Measurements from ENCODE around the gene UBL4A. TPM values are rescaled to one million over a fixed set of nuclear protein-coding genes. Genes with fewer than 3 reads are reported as not detected.

Gene UBL4A
- total RNA-seq, 4 donors from 2014 or later: 32.9 to 63.4 (median 41.3) TPM

- intact Hi-C loops (cut with DNase I): no loop called here
- TF ChIP-seq CTCF (IDR thresholded peaks at IDR 0.05) (no peak), POLR2A (IDR thresholded peaks at IDR 0.05) (no peak)
- no peak overlapping the region for H3K4me3 ChIP-seq (replicated peaks in 1 of 3)
- H3K9me3 ChIP-seq: no peaks in the 10 kb centered on the region
- H3K27me3 ChIP-seq: no peaks in the 10 kb centered on the region
- H3K36me3 ChIP-seq: no peaks in the 10 kb centered on the region
- WGBS, 2 donors: no CpG with 5 or more reads among the region's 26 CpGs
- DNase-seq: no peak
- peaks cover 0 to 6% of the 10 kb centered on the region in 2 donors for H3K4me1 ChIP-seq
- no peak overlapping the region for H3K27ac ChIP-seq
Measured at GRCh38 chrX:154460326-154460725, 26.1 kb downstream of the UBL4A start.

GRCh38 chrX:154459832-154460231 lies 26.6 kb downstream of the UBL4A start:
- no peak overlapping the region for H3K4me3 ChIP-seq (replicated peaks in 1 of 3)
- intact Hi-C loops (cut with DNase I): no loop called here
- DNase-seq: no peak
- 60 to 68% methylated on average over 1 to 3 of the region's 14 CpGs for WGBS, 2 donors
- H3K36me3 ChIP-seq: no peaks in the 10 kb centered on the region
- TF ChIP-seq CTCF (IDR thresholded peaks at IDR 0.05) (no peak), POLR2A (IDR thresholded peaks at IDR 0.05) (no peak)
- H3K9me3 ChIP-seq: no peaks in the 10 kb centered on the region
- H3K27me3 ChIP-seq: no peaks in the 10 kb centered on the region
- H3K4me1 ChIP-seq: peaks cover 0 to 6% of the 10 kb centered on the region in 2 donors
- no peak overlapping the region for H3K27ac ChIP-seq

GRCh38 chrX:154458954-154459778 lies 27.2 kb downstream of the UBL4A start:
- H3K36me3 ChIP-seq: no peaks in the 10 kb centered on the region
- no peaks in the 10 kb centered on the region for H3K9me3 ChIP-seq
- H3K4me3 ChIP-seq (replicated peaks in 1 of 3): peak overlapping the region in 2 of 3 donors; percentile 20 to 41
- intact Hi-C loops (cut with DNase I): no loop called here
- peaks cover 0 to 6% of the 10 kb centered on the region in 2 donors for H3K4me1 ChIP-seq
- no peaks in the 10 kb centered on the region for H3K27me3 ChIP-seq
- 19 to 20% methylated on average over 1 to 6 of the region's 15 CpGs for WGBS, 2 donors
- TF ChIP-seq CTCF (IDR thresholded peaks at IDR 0.05) (no peak), POLR2A (IDR thresholded peaks at IDR 0.05) (peak in 1 of 2 donors; percentile 15)
- peak overlapping the region in 1 of 3 donors; percentile 36 for H3K27ac ChIP-seq
- peak; percentile 67 to 68 for DNase-seq

- H3K4me3 ChIP-seq (replicated peaks in 1 of 3): peak within 1 kb of the TSS in 2 of 3 donors; percentile 20 to 41
- no peaks in the 10 kb centered on the region for H3K9me3 ChIP-seq
- intact Hi-C loops (cut with DNase I): no loop called here
- no peaks in the 10 kb centered on the region for H3K27me3 ChIP-seq
- peak; percentile 34 to 48 for DNase-seq
- no peaks in the 10 kb centered on the region for H3K36me3 ChIP-seq
- H3K27ac ChIP-seq: peak within 1 kb of the TSS in 1 of 3 donors; percentile 36
- WGBS, 2 donors: 0% methylated on average over 1 of the region's 88 CpGs; no CpG with 5 or more reads in 1 of the 2 donors
- peaks cover 0 to 6% of the 10 kb centered on the region in 2 donors for H3K4me1 ChIP-seq
- no peak for TF ChIP-seq CTCF (IDR thresholded peaks at IDR 0.05)
- peak; percentile 13 to 88 for TF ChIP-seq POLR2A (IDR thresholded peaks at IDR 0.05)
Measured at GRCh38 chrX:154458116-154458953, 28.1 kb downstream of the UBL4A start, which contains the start of gene PLXNA3. Gene PLXNA3 (plus strand): TSS chrX:154458281. CDS start chrX:154460184, 1,903 bp downstream.

Measured in thyroid gland (tissue), 4 donors.